H1 (cell line): ENCODE measurements around the gene VSNL1. TPM values are rescaled to one million over a fixed set of nuclear protein-coding genes. Genes with fewer than 3 reads are reported as not detected.

ENCODE experiments used
- CTCF ChIA-PET: fragments of 300-600 bp; sonication (Branson Sonifier 250); formaldehyde crosslinking; loops from one replicate; lab custom pipeline; 2021; ENCODE audit not compliant: partially characterized antibody; lab: Charles Lee
- POLR2A ChIA-PET: fragments of 300-600 bp; sonication (Branson Sonifier 250); formaldehyde crosslinking; loops from one replicate; lab custom pipeline; 2021; ENCODE audit warnings: inconsistent platforms; ENCODE audit not compliant: partially characterized antibody; lab: Charles Lee
- DNase-seq, 2 experiments: peaks; one replicate each; pipeline versions ENCODE4 v3.0.0 to v3.0.0-alpha.2; 2010 to 2022; ENCODE audit warnings: low spot score in 2 of 2, low read depth in 1 of 2, mixed read lengths in 1 of 2
- FAIRE-seq: peaks from 2 replicates; lab custom pipeline; 2011; peaks lifted over from hg19 to GRCh38; lab: Jason Lieb, UNC
- H2AFZ ChIP-seq: 2 replicates; pipeline ENCODE4 v1.8.1; 2012; ENCODE audit warnings: low read length, inconsistent platforms
- H2AK5ac ChIP-seq: 2 replicates; pipeline ENCODE4 v1.6.1; 2013; ENCODE audit warnings: low read depth, low read length
- H2BK120ac ChIP-seq: replicated peaks from 2 replicates; pipeline ENCODE3; 2013; ENCODE audit warnings: low read depth, low read length, inconsistent platforms
- H2BK12ac ChIP-seq: 2 replicates; pipeline ENCODE4 v1.6.1; 2013; ENCODE audit warnings: low read depth, low read length
- H2BK15ac ChIP-seq: 2 replicates; pipeline ENCODE4 v1.6.1; 2013; ENCODE audit warnings: low read length
- H2BK20ac ChIP-seq: 2 replicates; pipeline ENCODE4 v1.6.1; 2013; ENCODE audit warnings: low read length
- H2BK5ac ChIP-seq: 2 replicates; pipeline ENCODE4 v1.6.1; 2013; ENCODE audit warnings: low read depth, low read length
- H3K14ac ChIP-seq: 2 replicates; pipeline ENCODE4 v1.6.1; 2013; ENCODE audit warnings: inconsistent platforms; ENCODE audit not compliant: insufficient read length
- H3K18ac ChIP-seq: 2 replicates; pipeline ENCODE4 v1.6.1; 2013; ENCODE audit warnings: low read length; ENCODE audit errors: extremely low read depth
- H3K23ac ChIP-seq: 2 replicates; pipeline ENCODE4 v1.6.1; 2013; ENCODE audit warnings: inconsistent platforms; ENCODE audit not compliant: insufficient read length
- H3K23me2 ChIP-seq: 2 replicates; pipeline ENCODE4 v1.6.1; 2013; ENCODE audit warnings: low read depth, low read length
- H3K27ac ChIP-seq: 2 replicates; pipeline ENCODE4 v1.6.1; 2011; ENCODE audit warnings: low read depth, low read length, inconsistent platforms
- H3K27me3 ChIP-seq, 4 experiments: replicated peaks in 1 of 4; 1 replicate in 1 of 4; 2 replicates in 3 of 4; pipeline versions ENCODE4 v1.6.1 to v1.8.1; 2011 to 2013; ENCODE audit warnings: low read length in 3 of 4, mild to moderate bottlenecking in 3 of 4, inconsistent platforms in 2 of 4, mixed read lengths in 2 of 4, moderate library complexity in 1 of 4; ENCODE audit not compliant: control insufficient read depth in 3 of 4, insufficient read depth in 3 of 4; ENCODE audit errors: extremely low read depth in 1 of 4
- H3K36me3 ChIP-seq, 4 experiments: 2 replicates each; pipeline versions ENCODE4 v1.6.1 to v1.8.1; 2011 to 2013; ENCODE audit warnings: mild to moderate bottlenecking in 4 of 4, low read length in 3 of 4, moderate library complexity in 2 of 4, control low read depth in 1 of 4, inconsistent platforms in 1 of 4; ENCODE audit not compliant: insufficient read depth in 4 of 4, control insufficient read depth in 2 of 4
- H3K4ac ChIP-seq: replicated peaks from 2 replicates; pipeline ENCODE3; 2013; ENCODE audit warnings: low read length, low read depth, mixed read lengths, inconsistent platforms; ENCODE audit not compliant: insufficient read length
- H3K4me1 ChIP-seq, 4 experiments: replicated peaks in 1 of 4; 1 replicate in 1 of 4; 2 replicates in 3 of 4; pipeline versions ENCODE4 v1.6.1 to v1.8.1; 2011 to 2013; ENCODE audit warnings: low read length in 3 of 4, inconsistent platforms in 2 of 4, mixed read lengths in 1 of 4; ENCODE audit not compliant: insufficient read depth in 4 of 4, control insufficient read depth in 3 of 4
- H3K4me2 ChIP-seq, 2 experiments: 2 replicates each; pipeline versions ENCODE4 v1.6.1 to v1.8.1; 2011 to 2013; ENCODE audit warnings: low read depth in 2 of 2, low read length in 2 of 2, control low read depth in 1 of 2, inconsistent platforms in 1 of 2, mild to moderate bottlenecking in 1 of 2; ENCODE audit not compliant: insufficient read depth in 1 of 2
- H3K4me3 ChIP-seq, 4 experiments: fragments of 200-600, 300-600 bp in 1 of 4; sonication (generic), shearing (Covaris generic), sonication (Bioruptor Twin) in 1 of 4; 2 replicates each; pipeline versions ENCODE4 v1.5.1 to v1.8.1; 2011 to 2016; ENCODE audit warnings: low read length in 4 of 4, low read depth in 3 of 4, control low read depth in 2 of 4, inconsistent platforms in 2 of 4, mild to moderate bottlenecking in 2 of 4, mixed read lengths in 1 of 4, moderate library complexity in 1 of 4; ENCODE audit not compliant: insufficient read depth in 2 of 4; ENCODE audit errors: extremely low read depth in 1 of 4
- H3K56ac ChIP-seq: replicated peaks from 2 replicates; pipeline ENCODE3; 2013; ENCODE audit warnings: low read depth, mild to moderate bottlenecking, mixed read lengths, low read length, inconsistent platforms; ENCODE audit not compliant: insufficient read length
- H3K79me1 ChIP-seq: 2 replicates; pipeline ENCODE4 v1.6.1; 2013; ENCODE audit warnings: low read depth, low read length, control low read depth
- H3K79me2 ChIP-seq, 2 experiments: 2 replicates each; pipeline versions ENCODE4 v1.6.1 to v1.8.1; 2012 to 2013; ENCODE audit warnings: low read length in 2 of 2, mild to moderate bottlenecking in 2 of 2, inconsistent platforms in 1 of 2; ENCODE audit not compliant: insufficient read depth in 2 of 2, control insufficient read depth in 1 of 2
- H3K9ac ChIP-seq, 4 experiments: replicated peaks in 1 of 4; 1 replicate in 1 of 4; 2 replicates in 3 of 4; pipeline versions ENCODE4 v1.6.1 to v1.8.1; 2011 to 2013; ENCODE audit warnings: low read depth in 3 of 4, low read length in 3 of 4, control low read depth in 2 of 4, mild to moderate bottlenecking in 2 of 4, moderate library complexity in 2 of 4, inconsistent platforms in 1 of 4; ENCODE audit errors: extremely low read depth in 1 of 4
- H3K9me3 ChIP-seq, 2 experiments: 2 replicates each; pipeline versions ENCODE4 v1.6.1 to v1.8.1; 2012 to 2013; ENCODE audit warnings: mild to moderate bottlenecking in 2 of 2, moderate library complexity in 2 of 2, control low read depth in 1 of 2, inconsistent platforms in 1 of 2, low read depth in 1 of 2, low read length in 1 of 2, mixed read lengths in 1 of 2; ENCODE audit not compliant: insufficient read depth in 2 of 2
- H4K20me1 ChIP-seq, 2 experiments: replicated peaks in 1 of 2; 2 replicates each; pipeline versions ENCODE3 to v1.8.1; 2011 to 2013; ENCODE audit warnings: inconsistent platforms in 2 of 2, low read length in 2 of 2, mild to moderate bottlenecking in 1 of 2; ENCODE audit not compliant: insufficient read depth in 2 of 2, control insufficient read depth in 1 of 2
- H4K5ac ChIP-seq: 2 replicates; pipeline ENCODE4 v1.6.1; 2013; ENCODE audit warnings: low read length, low read depth, mixed read lengths, inconsistent platforms; ENCODE audit not compliant: insufficient read length
- H4K8ac ChIP-seq: 2 replicates; pipeline ENCODE4 v1.8.0; 2013; ENCODE audit warnings: mild to moderate bottlenecking, moderate library complexity, low read length, inconsistent platforms; ENCODE audit not compliant: insufficient read depth; ENCODE audit errors: extremely low read depth
- H4K91ac ChIP-seq: replicated peaks from 2 replicates; pipeline ENCODE3; 2013; ENCODE audit warnings: low read length, mixed read lengths, inconsistent platforms; ENCODE audit not compliant: insufficient read length
- ASH2L ChIP-seq: fragments of 200-600, 300-600 bp; sonication (generic); IDR thresholded peaks from one replicate; pipeline ENCODE4 v1.7.1; 2017; ENCODE audit warnings: low read length
- CBX5 ChIP-seq: fragments of 300-800, 300-1000 bp; sonication (generic); IDR thresholded peaks from 2 replicates; pipeline ENCODE4 v1.7.1; 2016; ENCODE audit warnings: antibody characterized with exemption, low read length, low read depth
- FOSL1 ChIP-seq: IDR thresholded peaks from 2 replicates; pipeline ENCODE4 v1.6.1; 2011; ENCODE audit warnings: mild to moderate bottlenecking, low read depth, low read length, moderate library complexity; ENCODE audit not compliant: insufficient read depth
- JUN ChIP-seq: IDR thresholded peaks from 2 replicates; pipeline ENCODE4 v1.6.1; 2011; ENCODE audit warnings: low read depth, mild to moderate bottlenecking, improper control_type of control experiment, low read length
- RBBP5 ChIP-seq: IDR thresholded peaks from 2 replicates; pipeline ENCODE4 v1.7.1; 2012; ENCODE audit warnings: low read depth, mild to moderate bottlenecking, inconsistent platforms, low read length, moderate library complexity, borderline replicate concordance
- SP4 ChIP-seq: IDR thresholded peaks from 2 replicates; pipeline ENCODE4 v1.6.1; 2012; ENCODE audit warnings: low read length, inconsistent platforms
- SUZ12 ChIP-seq: fragments of 200-600 bp; sonication (generic); IDR thresholded peaks from 2 replicates; pipeline ENCODE4 v1.6.1; 2012; ENCODE audit warnings: mild to moderate bottlenecking, inconsistent platforms, low read length, moderate library complexity, mixed read lengths
- TEAD4 ChIP-seq: IDR thresholded peaks from 2 replicates; pipeline ENCODE4 v1.6.1; 2012; ENCODE audit warnings: low read depth, low read length, inconsistent platforms, mixed read lengths
- YY1 ChIP-seq: IDR thresholded peaks from 2 replicates; pipeline ENCODE4 v1.6.1; 2011; ENCODE audit warnings: low read depth, mild to moderate bottlenecking, low read length
- WGBS, 2 experiments: shearing (Covaris generic) in 1 of 2; methylation state at CpG; one replicate each; pipeline versions ENCODE4 v1.1.6 to v1.1.7; 2013 to 2015; ENCODE audit warnings: low lambda C conversion rate in 2 of 2, mixed read lengths in 2 of 2, inconsistent platforms in 1 of 2, low coverage in 1 of 2, missing lambda C conversion rate in 1 of 2; ENCODE audit not compliant: insufficient replicate concordance in 2 of 2, insufficient coverage in 1 of 2, insufficient read length in 1 of 2; ENCODE audit errors: extremely low coverage in 1 of 2, missing lambda C conversion rate in 1 of 2; 5-methylcytosine and 5-hydroxymethylcytosine counted together
- polyA plus RNA-seq, 7 experiments: library from polyadenylated mRNA; depleted of rRNA in 3 of 7; stranded (reverse) in 5 of 7; unstranded in 2 of 7; fragments of >200 nt in 5 of 7; fragments of 200-250 nt in 2 of 7; gene quantifications; 1 replicate in 5 of 7; 2 replicates in 1 of 7; 4 replicates in 1 of 7; pipeline versions ENCODE4 v1.2.1 to v1.2.3, GENCODE V29; 2011 to 2013; ENCODE audit warnings: missing spikeins in 2 of 7, mixed read lengths in 2 of 7
- total RNA-seq: library from RNA; stranded (reverse); fragmentation: NEBNext Ultra II Directional; extraction: Animal tissue kit (Norgen Biotek cat#: 25700); gene quantifications from 2 replicates; pipeline ENCODE4 v1.2.1, GENCODE V29; 2021
- TF ChIP-seq, protein P1 (sequence below): IDR thresholded peaks from 2 replicates; pipeline ENCODE4 v1.6.1; 2012; ENCODE audit warnings: low read length, inconsistent platforms

The VSNL1 gene
- total and polyA plus RNA-seq, 2 of the 8 experiments (the other 6 are each of a cell fraction or from before 2014, with no cell fraction given), result 49.4 to 108 TPM

GRCh38 chr2:17615728-17616351, 75.3 kb downstream of the VSNL1 start:
- Histone ChIP-seq H3K9ac (no peak overlapping the region), H3K9me3 (no peaks in the 10 kb centered on the region)
- TF ChIP-seq CBX5, result no peak
- TF ChIP-seq ASH2L, result no peak
- TF ChIP-seq SP4, result no peak
- no peak for TF ChIP-seq SUZ12
- no peak for TF ChIP-seq JUN
- TF ChIP-seq YY1, result no peak
- no peak for TF ChIP-seq FOSL1
- TF ChIP-seq, protein P1, sequence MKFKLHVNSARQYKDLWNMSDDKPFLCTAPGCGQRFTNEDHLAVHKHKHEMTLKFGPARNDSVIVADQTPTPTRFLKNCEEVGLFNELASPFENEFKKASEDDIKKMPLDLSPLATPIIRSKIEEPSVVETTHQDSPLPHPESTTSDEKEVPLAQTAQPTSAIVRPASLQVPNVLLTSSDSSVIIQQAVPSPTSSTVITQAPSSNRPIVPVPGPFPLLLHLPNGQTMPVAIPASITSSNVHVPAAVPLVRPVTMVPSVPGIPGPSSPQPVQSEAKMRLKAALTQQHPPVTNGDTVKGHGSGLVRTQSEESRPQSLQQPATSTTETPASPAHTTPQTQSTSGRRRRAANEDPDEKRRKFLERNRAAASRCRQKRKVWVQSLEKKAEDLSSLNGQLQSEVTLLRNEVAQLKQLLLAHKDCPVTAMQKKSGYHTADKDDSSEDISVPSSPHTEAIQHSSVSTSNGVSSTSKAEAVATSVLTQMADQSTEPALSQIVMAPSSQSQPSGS, result no peak
- no peak for TF ChIP-seq TEAD4
- no peak for TF ChIP-seq RBBP5

More at GRCh38 chr2:17615728-17616351, 75.3 kb downstream of the VSNL1 start:
- Histone ChIP-seq H3K23ac (no peak overlapping the region), H3K79me2 (no peaks in the 10 kb centered on the region), H2BK20ac (no peak overlapping the region), H4K8ac (no peak overlapping the region), H3K4ac (no peak overlapping the region), H3K4me2 (no peak overlapping the region), H2AFZ (no peak overlapping the region), H3K27me3 (no peaks in the 10 kb centered on the region), H3K79me1 (no peaks in the 10 kb centered on the region; the same call in 1 of the 2 replicates), H4K20me1 (no peaks in the 10 kb centered on the region), H3K18ac (no peak overlapping the region), H3K23me2 (0 out of 2 replicates have a peak, but pooled peaks cover 2% of the 10 kb centered on the region), H2BK12ac (no peak overlapping the region), H4K5ac (no peak overlapping the region), H2AK5ac (no peak overlapping the region), H2BK120ac (no peak overlapping the region), H3K36me3 (no peaks in the 10 kb centered on the region; a peak in 1 of 8 replicates), H2BK15ac (no peak overlapping the region), H3K56ac (no peak overlapping the region), H3K14ac (no peak overlapping the region), H4K91ac (no peak overlapping the region), H3K4me3 (no peak overlapping the region), H3K27ac (no peak overlapping the region), H2BK5ac (no peak overlapping the region), H3K4me1 (peaks cover 0 to 9% (median 5%) of the 10 kb centered on the region in 4 experiments; a peak in 6 of 7 replicates)
- POLR2A ChIA-PET, result interaction anchor here (0.6 kb wide), 1 partner anchor 45 kb away, joined by 3 read pairs; no protein-coding TSS in a partner anchor
- FAIRE-seq, result no peak
- WGBS, 2 experiments, result 100% methylated on average over 1 of the region's 1 CpG; no CpG with 5 or more reads in 1 of the 2 experiments
- CTCF ChIA-PET, result interaction anchor here (1.6 to 3.7 kb wide), 4 partner anchors 12 to 55 kb away, joined by 7 to 22 read pairs (median 13); no protein-coding TSS in a partner anchor
- no peak for DNase-seq
